Measurements from ENCODE around the gene YWHAH. TPM values are rescaled to one million over a fixed set of nuclear protein-coding genes. Genes with fewer than 3 reads are reported as not detected.

YWHAH gene
- total and polyA plus RNA-seq, 9 of the 15 experiments (the other 6 are each of a cell fraction or from before 2014, with no cell fraction given): 32.0 to 177 (median 114) TPM

GRCh38 chr22:31945971-31946680 lies 1.8 kb downstream of the YWHAH start:
- TSS peak; percentile 52 for BruUV-seq (replicated peaks)
- TF ChIP-seq ZBTB1 (CRISPR knock-in tag; IDR thresholded peaks at IDR 0.05; ENCODE audit: borderline replicate concordance, low read depth): no peak
- TF ChIP-seq ZNF174 (CRISPR knock-in tag; IDR thresholded peaks at IDR 0.05): no peak
- no peak for TF ChIP-seq ZMIZ1 (IDR thresholded peaks at IDR 0.05; ENCODE audit: low read depth in 2 of 2, low read length in 2 of 2)
- 0 out of 2 replicates have a peak, but pooled peaks have one; percentile 13 for TF ChIP-seq REST (IDR thresholded peaks at IDR 0.05; ENCODE audit: borderline replicate concordance)
- TF ChIP-seq REST (CRISPR knock-in tag; IDR thresholded peaks at IDR 0.05; ENCODE audit: low read depth): no peak
- peak in 1 of 2 experiments; percentile 43; a peak in 2 of 4 replicates for TF ChIP-seq MLLT1 (IDR thresholded peaks at IDR 0.05)

More at GRCh38 chr22:31945971-31946680, 1.8 kb downstream of the YWHAH start:
- FAIRE-seq (peak; percentile 67), DNase-seq (ENCODE audit: extremely low read depth in 1 of 4, low spot score in 3 of 4) (peak in 1 of 4 experiments; percentile 55), ATAC-seq (peak; percentile 44)
- peak overlapping the region; percentile 98 for H3K27ac ChIP-seq (ENCODE audit: extremely low read depth, low read depth, low read length)
- intact Hi-C loops (cut with micrococcal nuclease) (loop anchor here (1.0 to 5.0 kb wide), 2 partner anchors 45 to 194 kb away; partner anchors contain the start of genes DEPDC5 and PRR14L), in situ Hi-C loops (cut with MboI) (loop anchor here (5.0 kb wide), 1 partner anchor 74 kb away; no protein-coding TSS in a partner anchor)
- peaks cover 67% of the 10 kb centered on the region for H3K79me2 ChIP-seq (ENCODE audit: control insufficient read depth, insufficient read depth, low read length)
- H3K36me3 ChIP-seq (ENCODE audit: control insufficient read depth, insufficient read depth, low read length): peaks cover 54% of the 10 kb centered on the region
- ChIA-PET POLR2A (interaction anchor here (0.6 to 2.1 kb wide), 7 partner anchors 9 to 389 kb away, joined by 3 to 7 read pairs (median 3); no protein-coding TSS in a partner anchor), CTCF (ENCODE audit: low intra/inter-chr PET ratio) (interaction anchor here (1.4 to 2.3 kb wide), 3 partner anchors 73 to 281 kb away, joined by 3 to 9 read pairs (median 7); no protein-coding TSS in a partner anchor)
- no peak overlapping the region for H2AFZ ChIP-seq (ENCODE audit: low read depth, low read length)
- peaks cover 4% of the 10 kb centered on the region for H3K9me1 ChIP-seq (ENCODE audit: control insufficient read depth, insufficient read depth, low read length)
- no peaks in the 10 kb centered on the region for H3K27me3 ChIP-seq (ENCODE audit: control insufficient read depth in 2 of 2, insufficient read depth in 2 of 2, low read length in 2 of 2)
- peaks cover 22 to 32% of the 10 kb centered on the region in 2 experiments for H3K4me1 ChIP-seq (replicated peaks in 1 of 2; ENCODE audit: control insufficient read depth in 2 of 2, insufficient read depth in 2 of 2, low read length in 2 of 2)
- H4K20me1 ChIP-seq (replicated peaks; ENCODE audit: control insufficient read depth, insufficient read depth, low read length): peaks cover 11% of the 10 kb centered on the region; the same call in 1 of the 2 replicates
- peak overlapping the region; percentile 96 for H3K4me3 ChIP-seq
- peak overlapping the region; percentile 96 for H3K4me2 ChIP-seq (ENCODE audit: insufficient read depth, low read length)
- peak overlapping the region; percentile 96 to 97; a peak in 3 of 4 replicates for H3K9ac ChIP-seq (ENCODE audit: insufficient read depth in 1 of 2, low read depth in 2 of 2, low read length in 2 of 2)
- 3% methylated on average over 8 of the region's 8 CpGs for WGBS (ENCODE audit: insufficient coverage, low coverage, missing lambda C conversion rate)
- no peaks in the 10 kb centered on the region for H3K9me3 ChIP-seq (replicated peaks; ENCODE audit: control insufficient read depth, insufficient read depth, low read depth, low read length)
